Measurements from ENCODE around the gene PCA3. TPM values are rescaled to one million over a fixed set of nuclear protein-coding genes. Genes with fewer than 3 reads are reported as not detected.

Gene PCA3
- total RNA-seq (under 1 TPM; 0.37 to 0.39 TPM), polyA plus RNA-seq (ENCODE audit: insufficient read depth, low read depth, low replicate concordance) (not detected)
- long read RNA-seq, donor 1, partial matches to known transcripts: 5 of 5 reads
- long read RNA-seq, donor 1, other reads (novel, unspliced or antisense): 0 of 5 reads
- long read RNA-seq, donor 2: 0 reads

GRCh38 chr9:76764138-76764537 lies at the start of gene PCA3:
PCA3 (plus strand) TSS chr9:76764438.
- H3K27me3 ChIP-seq: no peaks in the 10 kb centered on the region
- DNase-seq: no peak
- TF ChIP-seq CTCF (IDR thresholded peaks at IDR 0.05) (no peak), POLR2A (IDR thresholded peaks at IDR 0.05) (no peak)
- H3K9me3 ChIP-seq: no peaks in the 10 kb centered on the region
- intact Hi-C loops (cut with DNase I; ENCODE audit: low total_unique reads): no loop called here
- H3K4me3 ChIP-seq: no peak within 1 kb of the TSS
- H3K4me1 ChIP-seq: no peaks in the 10 kb centered on the region
- no peak within 1 kb of the TSS for H3K27ac ChIP-seq
- no peaks in the 10 kb centered on the region for H3K36me3 ChIP-seq (ENCODE audit: low read depth, missing control alignments)
- 91 to 95% methylated on average over 4 of the region's 4 CpGs for WGBS, 2 donors

- Histone ChIP-seq H3K4me3 (no peak overlapping the region), H3K27ac (no peak overlapping the region), H3K36me3 (ENCODE audit: low read depth, missing control alignments) (no peaks in the 10 kb centered on the region), H3K9me3 (no peaks in the 10 kb centered on the region), H3K27me3 (no peaks in the 10 kb centered on the region), H3K4me1 (no peaks in the 10 kb centered on the region)
- DNase-seq: no peak
- intact Hi-C loops (cut with DNase I; ENCODE audit: low total_unique reads): no loop called here
- WGBS, 2 donors: 73 to 79% methylated on average over 7 of the region's 7 CpGs
- TF ChIP-seq CTCF (IDR thresholded peaks at IDR 0.05) (no peak), POLR2A (IDR thresholded peaks at IDR 0.05) (no peak)
These were observed 48.1 kb upstream of the PCA3 start for GRCh38 chr9:76716085-76716672.

GRCh38 chr9:76717176-76717575 lies 47.1 kb upstream of the PCA3 start:
- H3K4me1 ChIP-seq: no peaks in the 10 kb centered on the region
- intact Hi-C loops (cut with DNase I; ENCODE audit: low total_unique reads): no loop called here
- H3K27me3 ChIP-seq: no peaks in the 10 kb centered on the region
- no peaks in the 10 kb centered on the region for H3K9me3 ChIP-seq
- no peak overlapping the region for H3K4me3 ChIP-seq
- H3K27ac ChIP-seq: no peak overlapping the region
- DNase-seq: no peak
- WGBS, 2 donors: 55% methylated on average over 5 of the region's 5 CpGs
- TF ChIP-seq POLR2A (IDR thresholded peaks at IDR 0.05) (no peak), CTCF (IDR thresholded peaks at IDR 0.05) (no peak)
- H3K36me3 ChIP-seq (ENCODE audit: low read depth, missing control alignments): no peaks in the 10 kb centered on the region

- Histone ChIP-seq H3K4me1 (no peaks in the 10 kb centered on the region), H3K27me3 (no peaks in the 10 kb centered on the region), H3K36me3 (ENCODE audit: low read depth, missing control alignments) (no peaks in the 10 kb centered on the region), H3K9me3 (no peaks in the 10 kb centered on the region), H3K4me3 (no peak overlapping the region), H3K27ac (no peak overlapping the region)
- intact Hi-C loops (cut with DNase I; ENCODE audit: low total_unique reads): no loop called here
- 72 to 78% methylated on average over 5 of the region's 5 CpGs for WGBS, 2 donors
- no peak for DNase-seq
- no peak for TF ChIP-seq CTCF (IDR thresholded peaks at IDR 0.05)
- TF ChIP-seq POLR2A (IDR thresholded peaks at IDR 0.05): no peak
These were observed 46.6 kb upstream of the PCA3 start for GRCh38 chr9:76717613-76718012.

GRCh38 chr9:76718166-76718565 lies 46.1 kb upstream of the PCA3 start:
- intact Hi-C loops (cut with DNase I; ENCODE audit: low total_unique reads): no loop called here
- H3K4me3 ChIP-seq: no peak overlapping the region
- WGBS, 2 donors: 69 to 79% methylated on average over 4 of the region's 4 CpGs

More at GRCh38 chr9:76718166-76718565, 46.1 kb upstream of the PCA3 start:
- Histone ChIP-seq H3K27me3 (no peaks in the 10 kb centered on the region), H3K9me3 (no peaks in the 10 kb centered on the region), H3K36me3 (ENCODE audit: low read depth, missing control alignments) (no peaks in the 10 kb centered on the region), H3K27ac (no peak overlapping the region), H3K4me1 (no peaks in the 10 kb centered on the region)
- DNase-seq: no peak
- no peak for TF ChIP-seq POLR2A (IDR thresholded peaks at IDR 0.05)
- TF ChIP-seq CTCF (IDR thresholded peaks at IDR 0.05): no peak
